DND-41 (cell line): ENCODE data around the gene CST6.

Experiments used
- ATAC-seq: fragments of 200-7000 bp; cut with Tn5 transposase; 3 replicates; pipeline ENCODE4 v1.9.1; 2021; ENCODE audit warnings: low read depth; ENCODE audit not compliant: insufficient read depth
- DNase-seq: peaks from one replicate; pipeline ENCODE4 v3.0.0-alpha.2; 2020
- H2AFZ ChIP-seq: 2 replicates; pipeline ENCODE4 v1.6.0; 2012; ENCODE audit warnings: low read depth, low read length
- H3K27ac ChIP-seq: 2 replicates; pipeline ENCODE4 v1.5.1; 2012; ENCODE audit warnings: low read length, inconsistent platforms
- H3K27me3 ChIP-seq: fragments of 200-600 bp; sonication (generic); 2 replicates; pipeline ENCODE4 v1.6.0; 2012; ENCODE audit warnings: low read length, mild to moderate bottlenecking, inconsistent platforms; ENCODE audit not compliant: insufficient read depth, poor library complexity
- H3K36me3 ChIP-seq: 2 replicates; pipeline ENCODE4 v1.5.1; 2012; ENCODE audit warnings: low read length, inconsistent platforms; ENCODE audit not compliant: insufficient read depth
- H3K4me1 ChIP-seq: 2 replicates; pipeline ENCODE4 v1.5.1; 2012; ENCODE audit warnings: mild to moderate bottlenecking, low read length; ENCODE audit not compliant: insufficient read depth
- H3K4me2 ChIP-seq: 2 replicates; pipeline ENCODE4 v1.6.0; 2012; ENCODE audit warnings: mild to moderate bottlenecking, moderate library complexity, low read length, inconsistent platforms; ENCODE audit not compliant: insufficient read depth
- H3K4me3 ChIP-seq, 2 experiments: fragments of 200-600 bp in 1 of 2; shearing (Covaris generic) in 1 of 2; 2 replicates each; pipeline ENCODE4 v1.5.1; 2012 to 2016; ENCODE audit warnings: inconsistent platforms in 2 of 2, low read length in 2 of 2, mild to moderate bottlenecking in 2 of 2, low read depth in 1 of 2, moderate library complexity in 1 of 2
- H3K79me2 ChIP-seq: 2 replicates; pipeline ENCODE4 v1.6.0; 2012; ENCODE audit warnings: low read length, inconsistent platforms; ENCODE audit not compliant: insufficient read depth
- H3K9ac ChIP-seq: 2 replicates; pipeline ENCODE4 v1.6.0; 2012; ENCODE audit warnings: low read depth, mild to moderate bottlenecking, inconsistent platforms, low read length, moderate library complexity
- H3K9me3 ChIP-seq: 2 replicates; pipeline ENCODE4 v1.5.1; 2012; ENCODE audit warnings: low read length, moderate library complexity, mild to moderate bottlenecking, inconsistent platforms; ENCODE audit not compliant: insufficient read depth, severe bottlenecking
- H4K20me1 ChIP-seq: 2 replicates; pipeline ENCODE4 v1.6.0; 2012; ENCODE audit warnings: low read length; ENCODE audit not compliant: insufficient read depth
- CTCF ChIP-seq: IDR thresholded peaks from 2 replicates; pipeline ENCODE4 v1.5.1; 2012; ENCODE audit warnings: borderline replicate concordance, low read length, moderate library complexity, mild to moderate bottlenecking; ENCODE audit not compliant: poor library complexity, severe bottlenecking; ENCODE audit errors: extremely low read depth
- EZH2 ChIP-seq: IDR thresholded peaks from 3 replicates; pipeline ENCODE4 v1.6.1; 2012; ENCODE audit warnings: borderline replicate concordance, low read depth, mild to moderate bottlenecking, moderate library complexity, low read length, inconsistent platforms; ENCODE audit not compliant: severe bottlenecking

CST6 gene

GRCh38 chr11:65976216-65977176 lies 35.3 kb upstream of the CST6 start:
- peaks cover 12% of the 10 kb centered on the region; the same call in 1 of the 2 replicates for H4K20me1 ChIP-seq
- H3K79me2 ChIP-seq: no peaks in the 10 kb centered on the region
- TF ChIP-seq EZH2: no peak
- TF ChIP-seq CTCF: no peak
- no peak overlapping the region for H3K9ac ChIP-seq
- H2AFZ ChIP-seq: no peak overlapping the region
- H3K4me1 ChIP-seq: no peaks in the 10 kb centered on the region
- no peaks in the 10 kb centered on the region for H3K9me3 ChIP-seq
- no peak overlapping the region for H3K27ac ChIP-seq
- no peak for DNase-seq
- no peaks in the 10 kb centered on the region for H3K27me3 ChIP-seq
- no peak overlapping the region for H3K4me2 ChIP-seq
- no peak overlapping the region for H3K4me3 ChIP-seq
- H3K36me3 ChIP-seq: peaks cover 65% of the 10 kb centered on the region
- no peak for ATAC-seq

GRCh38 chr11:65977621-65978390 lies 34.0 kb upstream of the CST6 start:
- Histone ChIP-seq H3K27me3 (no peaks in the 10 kb centered on the region), H3K4me3 (no peak overlapping the region), H3K79me2 (no peaks in the 10 kb centered on the region), H3K4me1 (no peaks in the 10 kb centered on the region), H3K9ac (no peak overlapping the region), H4K20me1 (peaks cover 12% of the 10 kb centered on the region; the same call in 1 of the 2 replicates), H2AFZ (no peak overlapping the region), H3K36me3 (peaks cover 55% of the 10 kb centered on the region), H3K4me2 (no peak overlapping the region), H3K27ac (no peak overlapping the region), H3K9me3 (no peaks in the 10 kb centered on the region)
- ATAC-seq: no peak
- no peak for TF ChIP-seq EZH2
- no peak for TF ChIP-seq CTCF
- DNase-seq: no peak

- H3K4me2 ChIP-seq: no peak overlapping the region
- no peak overlapping the region for H3K4me3 ChIP-seq
- no peaks in the 10 kb centered on the region for H3K27me3 ChIP-seq
- no peak overlapping the region for H3K27ac ChIP-seq
- no peaks in the 10 kb centered on the region for H3K4me1 ChIP-seq
- no peaks in the 10 kb centered on the region for H3K79me2 ChIP-seq
- ATAC-seq (no peak), DNase-seq (no peak)
- no peak for TF ChIP-seq CTCF
- no peak for TF ChIP-seq EZH2
- H3K9me3 ChIP-seq: no peaks in the 10 kb centered on the region
- peaks cover 12% of the 10 kb centered on the region; the same call in 1 of the 2 replicates for H4K20me1 ChIP-seq
- no peak overlapping the region for H3K9ac ChIP-seq
- peaks cover 48% of the 10 kb centered on the region for H3K36me3 ChIP-seq
- no peak overlapping the region for H2AFZ ChIP-seq
These were observed 33.2 kb upstream of the CST6 start for GRCh38 chr11:65978391-65979238.
